Measurements from ENCODE around the gene LMCD1. TPM values are rescaled to one million over a fixed set of nuclear protein-coding genes. Genes with fewer than 3 reads are reported as not detected.

LMCD1 gene
- total and polyA plus RNA-seq, 2 donors (not counting 1 experiment from before 2014, with no cell fraction given): 1.4 to 4.9 TPM

DNA sequence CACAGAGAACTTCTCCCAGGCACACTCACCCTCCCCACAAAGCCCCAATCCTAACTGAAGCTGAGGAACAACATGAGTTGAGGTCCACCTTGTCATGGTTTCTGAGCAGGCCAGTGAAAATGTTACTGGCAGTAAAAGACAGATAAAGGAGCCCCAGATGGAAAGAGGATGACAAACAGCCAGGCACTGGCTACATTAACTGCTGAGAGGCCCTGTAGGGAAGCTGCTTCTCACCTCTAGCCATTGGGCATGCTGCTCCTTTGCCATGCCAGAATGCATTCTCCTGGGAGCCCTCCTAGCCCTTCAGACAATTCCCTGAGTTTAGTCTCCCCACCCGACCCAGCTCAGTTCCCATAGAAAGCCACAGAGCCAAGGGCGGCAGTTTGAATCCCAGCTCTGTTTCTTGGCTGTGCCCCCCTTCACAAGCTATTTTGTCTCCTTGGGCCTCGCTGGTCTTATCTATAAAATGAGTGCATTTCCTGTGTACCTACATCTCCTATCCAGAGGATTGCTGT lies 60.5 kb downstream of the LMCD1 start:
- ATAC-seq (ENCODE audit: low read depth) (no peak), DNase-seq (no peak)
- WGBS (ENCODE audit: insufficient coverage): 90% methylated on average over 2 of the region's 3 CpGs
- Histone ChIP-seq H3K4me1 (ENCODE audit: control insufficient read depth in 2 of 2, insufficient read depth in 2 of 2, low read length in 2 of 2) (no peaks in the 10 kb centered on the region), H4K20me1 (ENCODE audit: control insufficient read depth, insufficient read depth, low read length, poor library complexity, severe bottlenecking) (no peaks in the 10 kb centered on the region), H3K9me3 (ENCODE audit: control extremely low read depth in 1 of 3, control insufficient read depth in 2 of 3, insufficient read depth in 1 of 3, low read length in 2 of 3) (peaks cover 0 to 4% (median 0%) of the 10 kb centered on the region in 3 donors), H2AFZ (ENCODE audit: insufficient read depth, low read depth, low read length, poor library complexity, severe bottlenecking) (no peak overlapping the region), H3K4me2 (replicated peaks; ENCODE audit: low read depth, low read length, poor library complexity, severe bottlenecking) (no peak overlapping the region), H3K27ac (ENCODE audit: low read length in 2 of 2) (no peak overlapping the region), H3K4me3 (ENCODE audit: control extremely low read depth in 1 of 5, extremely low read depth in 1 of 5, insufficient read depth in 1 of 5, low read depth in 2 of 5, low read length in 4 of 5) (no peak overlapping the region), H3K9ac (ENCODE audit: low read length) (no peak overlapping the region), H3K79me2 (ENCODE audit: control insufficient read depth, insufficient read depth, low read length) (no peaks in the 10 kb centered on the region), H3K36me3 (replicated peaks in 1 of 2; ENCODE audit: control extremely low read depth in 1 of 2, control insufficient read depth in 1 of 2, extremely low read depth in 1 of 2, insufficient read depth in 2 of 2, low read length in 1 of 2) (no peaks in the 10 kb centered on the region), H3K27me3 (replicated peaks in 1 of 4; ENCODE audit: control extremely low read depth in 1 of 4, control insufficient read depth in 3 of 4, insufficient read depth in 4 of 4, low read length in 3 of 4) (no peaks in the 10 kb centered on the region)
- H3K9me3 Mint-ChIP-seq (ENCODE audit: insufficient read depth): no peaks in the 10 kb centered on the region
- intact Hi-C loops (cut with micrococcal nuclease): no loop called here
- no peaks in the 10 kb centered on the region for H3K27me3 Mint-ChIP-seq
- H3K4me3 Mint-ChIP-seq: no peak overlapping the region
- CTCF ChIA-PET: no interaction called here
- no peak overlapping the region for H3K27ac Mint-ChIP-seq
- H3K4me1 Mint-ChIP-seq: no peaks in the 10 kb centered on the region
- POLR2A ChIA-PET: no interaction called here
- TF ChIP-seq, protein P1, sequence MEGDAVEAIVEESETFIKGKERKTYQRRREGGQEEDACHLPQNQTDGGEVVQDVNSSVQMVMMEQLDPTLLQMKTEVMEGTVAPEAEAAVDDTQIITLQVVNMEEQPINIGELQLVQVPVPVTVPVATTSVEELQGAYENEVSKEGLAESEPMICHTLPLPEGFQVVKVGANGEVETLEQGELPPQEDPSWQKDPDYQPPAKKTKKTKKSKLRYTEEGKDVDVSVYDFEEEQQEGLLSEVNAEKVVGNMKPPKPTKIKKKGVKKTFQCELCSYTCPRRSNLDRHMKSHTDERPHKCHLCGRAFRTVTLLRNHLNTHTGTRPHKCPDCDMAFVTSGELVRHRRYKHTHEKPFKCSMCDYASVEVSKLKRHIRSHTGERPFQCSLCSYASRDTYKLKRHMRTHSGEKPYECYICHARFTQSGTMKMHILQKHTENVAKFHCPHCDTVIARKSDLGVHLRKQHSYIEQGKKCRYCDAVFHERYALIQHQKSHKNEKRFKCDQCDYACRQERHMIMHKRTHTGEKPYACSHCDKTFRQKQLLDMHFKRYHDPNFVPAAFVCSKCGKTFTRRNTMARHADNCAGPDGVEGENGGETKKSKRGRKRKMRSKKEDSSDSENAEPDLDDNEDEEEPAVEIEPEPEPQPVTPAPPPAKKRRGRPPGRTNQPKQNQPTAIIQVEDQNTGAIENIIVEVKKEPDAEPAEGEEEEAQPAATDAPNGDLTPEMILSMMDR (IDR thresholded peaks at IDR 0.05): no peak
- no peak for TF ChIP-seq EZH2 (IDR thresholded peaks at IDR 0.05; ENCODE audit: borderline replicate concordance, insufficient read depth, low read depth, low read length, poor library complexity, severe bottlenecking)

DNA sequence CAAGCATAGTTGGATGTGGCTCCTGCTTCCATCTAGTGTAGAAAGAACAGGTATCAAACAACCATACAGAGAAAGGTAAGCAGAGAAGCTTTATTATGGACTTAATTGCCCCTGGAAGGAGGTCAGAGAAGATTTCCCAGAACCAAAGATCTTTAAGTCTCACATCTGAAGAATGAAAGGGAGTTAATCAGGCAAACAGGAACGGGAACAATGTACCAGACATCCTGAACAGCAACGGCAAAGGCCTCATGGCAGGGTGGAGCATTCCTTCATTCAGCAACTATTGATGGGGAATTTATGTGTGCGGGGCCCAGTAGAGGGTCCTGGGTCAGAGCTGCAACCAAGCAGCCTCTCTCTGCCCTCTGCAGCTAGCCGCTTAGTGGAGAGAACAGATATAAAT lies 61.5 kb downstream of the LMCD1 start:
- intact Hi-C loops (cut with micrococcal nuclease): no loop called here
- ChIA-PET POLR2A (no interaction called here), CTCF (no interaction called here)
- Mint-ChIP-seq H3K4me3 (no peak overlapping the region), H3K27me3 (no peaks in the 10 kb centered on the region), H3K9me3 (ENCODE audit: insufficient read depth) (no peaks in the 10 kb centered on the region), H3K27ac (no peak overlapping the region), H3K4me1 (no peaks in the 10 kb centered on the region)
- Histone ChIP-seq H3K27me3 (replicated peaks in 1 of 4; ENCODE audit: control extremely low read depth in 1 of 4, control insufficient read depth in 3 of 4, insufficient read depth in 4 of 4, low read length in 3 of 4) (no peaks in the 10 kb centered on the region), H3K4me2 (replicated peaks; ENCODE audit: low read depth, low read length, poor library complexity, severe bottlenecking) (no peak overlapping the region), H4K20me1 (ENCODE audit: control insufficient read depth, insufficient read depth, low read length, poor library complexity, severe bottlenecking) (no peaks in the 10 kb centered on the region), H3K9ac (ENCODE audit: low read length) (no peak overlapping the region), H3K9me3 (ENCODE audit: control extremely low read depth in 1 of 3, control insufficient read depth in 2 of 3, insufficient read depth in 1 of 3, low read length in 2 of 3) (peaks cover 0 to 4% (median 0%) of the 10 kb centered on the region in 3 donors), H3K27ac (ENCODE audit: low read length in 2 of 2) (no peak overlapping the region), H3K36me3 (replicated peaks in 1 of 2; ENCODE audit: control extremely low read depth in 1 of 2, control insufficient read depth in 1 of 2, extremely low read depth in 1 of 2, insufficient read depth in 2 of 2, low read length in 1 of 2) (no peaks in the 10 kb centered on the region), H3K4me3 (ENCODE audit: control extremely low read depth in 1 of 5, extremely low read depth in 1 of 5, insufficient read depth in 1 of 5, low read depth in 2 of 5, low read length in 4 of 5) (no peak overlapping the region), H3K4me1 (ENCODE audit: control insufficient read depth in 2 of 2, insufficient read depth in 2 of 2, low read length in 2 of 2) (no peaks in the 10 kb centered on the region), H2AFZ (ENCODE audit: insufficient read depth, low read depth, low read length, poor library complexity, severe bottlenecking) (no peak overlapping the region), H3K79me2 (ENCODE audit: control insufficient read depth, insufficient read depth, low read length) (no peaks in the 10 kb centered on the region)
- ATAC-seq (ENCODE audit: low read depth): no peak
- WGBS (ENCODE audit: insufficient coverage): no CpG with 5 or more reads among the region's 4 CpGs
- no peak for TF ChIP-seq EZH2 (IDR thresholded peaks at IDR 0.05; ENCODE audit: borderline replicate concordance, insufficient read depth, low read depth, low read length, poor library complexity, severe bottlenecking)
- TF ChIP-seq, protein P1 (IDR thresholded peaks at IDR 0.05): no peak
- no peak for DNase-seq
